Fibroblast of skin of left biceps (primary cell): Measurements from ENCODE around the gene ANXA10.
"Not testable (repeated sequence)": the region's sequence is repeated elsewhere in the genome, so short reads cannot be mapped to it uniquely, and the experiment has no call there.

Experiments used
- DNase-seq, 2 experiments: peaks; one replicate each; pipeline ENCODE4 v3.0.0-alpha.2; 2013; ENCODE audit warnings: low read depth in 2 of 2

Gene ANXA10

DNA sequence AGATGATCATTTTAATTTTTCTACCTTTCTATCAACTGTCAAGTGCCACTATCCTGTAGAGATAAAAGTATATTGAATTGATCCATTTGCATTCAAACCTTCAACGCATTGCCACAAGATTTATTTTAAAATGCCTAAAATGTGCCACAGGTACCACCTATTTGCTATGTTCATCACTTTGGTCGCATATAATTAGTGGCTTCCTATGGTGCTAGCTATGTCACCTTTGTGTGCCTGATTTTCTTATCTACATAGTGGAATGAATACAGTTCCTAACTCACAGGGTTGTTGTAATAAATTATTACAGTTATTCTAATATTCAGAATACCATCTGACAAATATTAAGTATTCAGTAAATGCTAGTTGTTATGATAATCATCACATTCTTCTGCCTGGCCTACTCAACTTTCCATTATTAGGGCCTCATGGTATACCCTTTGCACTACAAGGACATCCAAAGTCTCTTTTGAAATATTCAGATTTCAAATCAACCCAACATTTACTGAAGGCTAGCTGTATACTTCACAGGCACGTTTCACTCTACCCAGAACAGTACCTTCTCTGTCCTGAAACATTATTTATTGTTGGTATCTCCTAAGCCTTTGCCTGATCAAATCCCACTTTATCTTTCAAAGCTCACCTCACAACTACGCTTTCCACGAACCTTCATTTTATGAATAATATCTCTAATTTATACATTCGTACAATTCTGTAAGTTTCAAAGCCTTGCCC, 62.4 kb downstream of the ANXA10 start:
- no peak for DNase-seq

DNA sequence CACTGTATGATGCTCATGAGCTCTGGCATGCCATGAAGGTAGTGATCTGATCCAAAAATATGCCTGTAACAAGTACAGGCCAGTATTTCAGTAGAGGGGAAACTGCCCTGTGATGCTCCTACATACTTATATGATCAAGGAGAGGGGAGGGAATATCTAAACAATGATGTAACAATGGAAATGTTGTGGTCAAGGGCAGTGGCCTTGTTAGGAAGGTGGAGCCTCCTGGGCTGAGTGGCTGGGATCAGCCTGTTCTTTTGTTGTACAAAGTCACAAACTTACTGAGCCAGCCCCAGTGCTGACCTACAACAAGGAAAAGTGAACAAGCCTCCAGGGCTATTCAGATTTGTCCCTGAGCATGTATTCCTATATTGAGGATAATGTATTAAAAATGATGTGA, 70.3 kb downstream of the ANXA10 start:
- DNase-seq = no peak

DNA sequence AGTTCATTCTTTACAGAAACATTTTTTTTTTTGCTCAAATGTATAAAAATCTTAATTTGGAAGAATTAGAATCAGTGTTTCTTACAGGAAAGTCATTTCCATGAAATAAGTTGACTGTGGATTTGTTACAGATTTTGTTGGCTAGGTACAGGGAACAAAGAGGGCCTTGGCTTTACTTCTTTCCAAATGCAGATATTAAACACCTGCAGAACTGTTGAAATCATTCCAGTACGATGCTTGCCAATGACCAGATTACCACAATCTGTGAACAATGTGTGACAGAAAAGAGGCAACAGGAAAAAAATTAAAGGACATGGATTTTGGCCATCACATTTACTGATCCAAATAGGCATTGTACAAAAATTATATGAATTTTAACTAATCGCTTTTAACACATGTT, 70.8 kb downstream of the ANXA10 start:
- no peak for DNase-seq

DNA sequence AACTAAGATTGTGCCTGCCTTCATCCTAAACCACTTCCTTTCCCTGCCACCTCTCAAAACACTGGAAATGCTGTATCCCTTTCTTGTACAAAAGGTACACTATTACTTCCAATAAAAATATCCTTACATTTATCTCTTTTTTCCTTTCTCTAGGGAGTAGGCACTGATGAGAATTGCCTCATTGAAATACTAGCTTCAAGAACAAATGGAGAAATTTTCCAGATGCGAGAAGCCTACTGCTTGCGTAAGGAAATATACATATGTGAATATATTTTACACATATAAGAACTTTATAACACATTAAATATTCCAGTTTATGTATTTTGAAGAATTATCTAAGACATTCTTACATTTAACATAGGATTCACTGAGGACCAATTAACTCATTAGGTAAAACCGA, 71.7 kb downstream of the ANXA10 start:
- no peak for DNase-seq

DNA sequence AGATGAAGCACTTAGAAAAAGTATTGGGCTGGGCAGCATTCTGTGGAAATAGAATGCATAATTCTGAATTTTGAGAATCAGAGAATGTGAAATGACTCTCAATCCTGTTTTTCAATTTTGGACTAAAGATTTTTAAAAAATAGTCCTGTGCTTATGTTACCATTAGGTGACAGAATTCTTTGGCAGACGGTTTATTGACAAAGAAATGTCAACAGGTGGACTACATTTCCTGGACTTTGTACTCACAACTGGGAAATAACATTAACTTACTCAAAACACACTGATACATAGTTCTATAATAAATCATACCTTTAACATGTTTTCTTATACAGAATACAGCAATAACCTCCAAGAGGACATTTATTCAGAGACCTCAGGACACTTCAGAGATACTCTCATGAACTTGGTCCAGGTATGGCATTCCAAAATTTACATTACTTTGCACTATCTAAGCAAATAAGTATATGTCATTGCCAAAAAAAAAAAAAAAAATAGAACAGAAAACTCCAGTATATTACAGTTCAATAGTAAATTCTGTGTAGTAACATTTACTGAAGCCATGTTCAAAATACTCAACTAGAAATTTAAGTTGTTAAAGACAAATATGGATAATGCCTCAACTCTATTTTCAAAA, 72.7 kb downstream of the ANXA10 start:
- DNase-seq = no peak

DNA sequence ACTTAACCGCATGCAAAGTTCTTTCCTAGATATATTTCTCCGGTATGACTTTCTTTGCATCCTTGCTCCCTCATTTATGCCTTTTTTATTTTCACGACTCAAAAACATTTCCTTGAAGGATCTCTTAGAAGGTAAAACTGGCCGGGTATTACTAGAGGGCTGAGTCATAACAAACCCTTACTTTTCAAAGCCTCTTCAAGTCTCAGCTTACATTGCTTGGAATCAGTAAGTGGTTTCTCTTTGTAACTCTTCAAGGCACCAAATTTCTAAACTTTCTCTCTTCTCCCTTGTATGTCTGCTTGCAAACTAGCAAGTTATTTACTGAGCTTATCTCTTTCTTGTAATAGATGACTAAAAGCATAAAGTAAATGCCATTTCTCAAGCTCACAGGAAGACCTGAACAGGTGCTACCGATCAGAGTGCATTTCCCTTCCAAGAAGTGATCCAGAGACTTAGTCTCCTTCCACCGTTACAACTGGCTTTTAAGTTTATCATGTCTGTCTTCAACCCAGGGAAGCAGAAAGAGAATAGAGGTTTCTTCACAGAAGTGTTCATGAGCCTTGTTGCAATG, 75.5 kb downstream of the ANXA10 start:
- no peak for DNase-seq

DNA sequence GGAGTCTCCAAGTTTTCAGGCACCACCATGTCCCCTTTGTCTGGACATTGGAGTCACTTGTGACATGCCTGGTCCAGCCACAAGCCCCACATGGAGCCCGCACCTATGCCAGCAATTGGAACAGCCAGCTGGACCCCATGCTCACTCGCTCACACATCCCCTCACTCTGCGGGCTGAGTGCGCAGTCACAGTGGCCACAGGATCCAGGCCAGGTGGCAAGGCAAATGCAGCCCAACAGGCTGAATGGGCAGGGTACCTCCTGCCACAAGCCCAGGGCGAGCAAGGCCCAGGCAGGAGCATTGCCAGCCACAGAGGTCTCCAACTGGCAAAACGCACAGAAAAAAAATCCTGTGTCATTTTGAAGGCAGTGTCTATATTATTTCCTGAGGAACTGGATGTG, 82.0 kb downstream of the ANXA10 start:
- no peak for DNase-seq

DNA sequence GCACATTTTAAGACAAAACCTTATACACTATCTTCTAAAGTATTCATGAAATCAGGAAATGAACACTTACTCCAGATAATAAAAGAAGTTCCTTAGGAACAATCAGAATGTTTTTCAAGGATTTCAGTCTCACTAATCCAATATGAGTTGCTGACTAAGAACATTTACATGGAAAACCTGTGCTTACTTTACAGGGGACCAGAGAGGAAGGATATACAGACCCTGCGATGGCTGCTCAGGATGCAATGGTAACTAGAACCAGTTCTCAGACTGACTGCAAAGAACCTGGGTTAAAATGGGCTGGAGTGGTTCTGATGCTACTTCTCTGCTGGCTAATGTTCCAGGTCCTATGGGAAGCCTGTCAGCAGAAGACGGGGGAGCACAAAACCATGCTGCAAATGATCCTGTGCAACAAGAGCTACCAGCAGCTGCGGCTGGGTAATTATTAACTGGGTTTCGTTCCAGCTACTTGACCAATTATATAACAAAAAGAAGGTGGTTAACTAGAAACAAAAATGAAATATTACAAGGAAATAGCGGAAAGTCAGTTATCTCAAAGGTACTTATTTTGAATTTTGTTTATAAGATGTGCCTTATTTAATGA, 85.3 kb downstream of the ANXA10 start:
- DNase-seq = no peak

DNA sequence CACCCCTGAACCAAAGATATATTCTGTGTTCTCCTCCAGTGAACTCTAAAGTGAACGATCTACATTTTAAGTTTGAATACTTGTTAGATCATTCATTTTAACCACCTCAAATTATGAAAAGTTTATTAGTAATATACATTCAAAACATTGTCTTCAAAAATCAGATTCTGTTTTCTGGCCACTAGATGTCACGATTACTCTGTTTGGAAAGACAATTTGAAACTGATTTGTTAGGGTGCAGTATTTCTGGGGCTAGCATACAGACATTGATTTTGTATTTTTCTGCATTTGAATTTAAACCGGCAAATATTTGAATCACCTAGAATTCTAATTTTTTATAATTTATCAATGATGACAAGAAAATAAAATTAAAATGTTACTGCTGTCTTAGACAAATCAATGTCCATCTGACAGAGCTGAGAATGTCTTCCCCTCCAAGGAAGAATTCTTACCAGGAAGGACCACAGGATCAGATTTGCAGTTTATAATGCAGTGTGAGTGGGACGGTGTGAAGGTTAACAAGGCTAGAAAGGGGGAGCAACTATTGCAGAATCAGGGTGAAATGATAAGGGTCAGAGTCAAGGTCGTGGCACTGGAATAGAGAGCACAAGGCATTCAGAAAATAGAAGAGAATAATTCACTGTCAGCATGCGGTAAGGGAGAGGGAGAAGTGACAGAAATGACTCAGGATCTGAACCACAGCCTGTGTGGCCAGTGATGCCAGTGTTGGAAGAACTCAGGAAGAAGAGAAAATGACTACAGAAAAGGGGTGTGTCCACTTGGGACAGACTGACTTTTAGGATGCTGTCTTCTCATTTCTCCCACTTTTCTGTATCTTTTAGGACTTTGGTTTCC, 91.6 kb downstream of the ANXA10 start:
- DNase-seq = peak in 1 of 2 experiments; percentile 23

DNA sequence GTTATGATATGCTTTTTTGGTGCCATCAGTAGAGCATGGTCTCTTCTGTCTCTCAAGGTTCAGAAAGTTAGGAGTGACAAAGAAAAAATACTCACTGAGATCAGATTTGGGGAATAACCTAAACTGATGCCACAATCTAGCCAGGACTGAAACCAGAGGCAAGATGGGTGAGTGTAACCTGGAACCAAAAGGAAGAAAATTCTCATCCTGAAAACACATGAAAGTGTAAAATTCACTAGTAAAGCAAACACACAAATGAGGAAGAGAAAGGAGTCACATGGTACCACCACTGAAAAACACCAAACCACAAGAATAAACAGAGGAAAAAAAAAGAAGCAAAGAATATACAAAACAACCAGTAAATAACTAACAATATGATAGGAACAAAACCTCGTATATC, 96.4 kb downstream of the ANXA10 start:
- DNase-seq = no peak

DNA sequence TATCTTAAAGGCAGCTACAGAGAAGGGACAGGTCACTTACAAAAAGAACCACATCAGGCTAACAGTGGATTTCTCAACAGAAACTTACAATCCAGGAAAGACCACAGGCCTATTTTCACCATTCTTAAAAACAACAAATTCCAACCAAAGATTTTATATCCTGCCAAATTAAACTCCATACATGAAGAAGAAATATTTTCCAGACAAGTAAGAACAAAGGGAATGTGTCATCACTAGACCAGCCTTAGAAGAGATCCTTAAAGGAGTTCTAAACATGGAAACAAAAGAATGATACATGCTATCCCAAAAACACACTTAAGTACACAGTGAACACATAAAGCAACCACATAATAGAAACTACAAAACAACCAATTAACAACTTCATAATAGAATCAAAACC, 105.6 kb downstream of the ANXA10 start:
- DNase-seq = peak in 1 of 2 experiments; percentile 6

DNA sequence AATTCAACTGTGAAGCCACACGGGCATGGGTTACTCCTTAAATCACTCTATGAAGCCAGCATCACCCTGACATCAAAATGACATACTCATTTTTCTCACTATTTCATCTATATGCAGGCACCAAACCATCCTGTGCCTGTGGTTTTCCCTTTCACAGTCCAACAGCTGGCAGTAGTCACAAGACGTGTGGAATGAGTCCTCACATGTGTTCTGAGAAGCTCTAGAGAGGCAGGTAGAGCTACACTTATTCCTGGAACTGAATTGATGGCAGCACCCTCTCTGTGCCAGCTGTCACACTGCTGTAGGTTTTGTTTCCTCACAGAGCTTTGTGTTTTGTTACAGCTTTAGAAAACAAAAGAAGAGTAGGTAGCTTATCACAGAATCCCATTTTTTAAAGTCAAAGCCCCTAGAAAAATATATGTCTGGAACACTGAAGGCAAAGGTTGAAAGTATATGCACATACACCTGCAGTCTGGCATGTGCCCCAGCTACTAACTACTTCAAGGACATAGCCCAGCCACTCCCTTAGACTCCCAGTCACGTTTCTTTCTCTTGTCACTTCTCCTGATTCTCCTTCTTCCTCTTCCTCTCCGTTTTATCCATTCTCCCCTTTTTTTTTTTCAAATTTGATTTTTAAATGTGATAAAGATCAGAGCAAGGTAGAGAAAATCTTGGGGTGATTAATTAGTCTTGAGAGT, 107.1 kb downstream of the ANXA10 start:
- no peak for DNase-seq

DNA sequence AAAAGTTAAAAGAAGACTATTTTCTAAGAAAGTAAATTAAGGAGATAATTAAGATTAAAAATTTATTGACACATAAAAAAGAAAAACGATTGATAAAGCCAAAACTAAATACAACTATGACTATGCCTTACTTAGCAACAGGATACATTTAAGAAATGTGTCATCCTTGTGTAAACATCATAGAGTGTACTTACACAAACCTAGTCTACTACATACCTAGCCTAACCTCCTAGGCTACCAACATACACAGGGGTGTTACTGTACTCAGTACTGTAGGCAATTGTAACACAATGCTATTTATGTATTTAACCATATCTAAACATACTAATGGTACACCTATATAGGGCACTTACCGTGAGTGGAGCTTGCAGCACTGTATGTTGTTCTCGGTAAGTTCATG, 108.3 kb downstream of the ANXA10 start:
- no peak for DNase-seq

DNA sequence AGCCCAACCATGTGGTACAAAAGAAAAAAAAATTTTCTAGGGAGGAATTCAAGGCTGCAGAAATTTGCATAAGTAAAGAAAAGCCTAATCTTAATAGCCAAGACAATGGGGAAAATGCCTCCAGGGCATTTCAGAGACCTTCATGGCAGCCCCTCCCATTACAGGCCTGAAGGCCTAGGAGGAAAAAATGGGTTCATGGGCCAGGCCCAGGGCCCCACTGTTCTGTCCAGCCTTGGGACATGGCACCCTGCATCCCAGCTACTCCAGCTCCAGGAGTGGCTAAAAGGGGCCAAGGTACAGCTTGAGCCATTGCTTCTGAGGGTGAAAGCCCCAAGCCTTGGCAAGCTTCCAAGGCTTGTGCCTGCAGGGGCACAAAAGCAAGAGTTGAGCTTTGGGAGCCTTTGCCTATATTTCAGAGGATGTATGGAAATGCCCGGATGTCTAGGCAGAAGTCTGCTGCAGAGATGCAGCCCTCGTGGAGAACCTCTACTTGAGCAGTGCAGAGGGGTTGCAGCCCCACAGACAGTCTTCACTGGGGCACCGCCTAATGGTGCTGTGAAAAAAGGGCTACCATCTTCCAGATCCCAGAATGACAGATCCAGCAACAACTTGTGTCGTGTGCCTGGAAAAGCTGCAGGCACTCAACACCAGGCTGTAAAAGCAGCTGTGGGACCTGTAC, 111.0 kb downstream of the ANXA10 start:
- DNase-seq = no peak

DNA sequence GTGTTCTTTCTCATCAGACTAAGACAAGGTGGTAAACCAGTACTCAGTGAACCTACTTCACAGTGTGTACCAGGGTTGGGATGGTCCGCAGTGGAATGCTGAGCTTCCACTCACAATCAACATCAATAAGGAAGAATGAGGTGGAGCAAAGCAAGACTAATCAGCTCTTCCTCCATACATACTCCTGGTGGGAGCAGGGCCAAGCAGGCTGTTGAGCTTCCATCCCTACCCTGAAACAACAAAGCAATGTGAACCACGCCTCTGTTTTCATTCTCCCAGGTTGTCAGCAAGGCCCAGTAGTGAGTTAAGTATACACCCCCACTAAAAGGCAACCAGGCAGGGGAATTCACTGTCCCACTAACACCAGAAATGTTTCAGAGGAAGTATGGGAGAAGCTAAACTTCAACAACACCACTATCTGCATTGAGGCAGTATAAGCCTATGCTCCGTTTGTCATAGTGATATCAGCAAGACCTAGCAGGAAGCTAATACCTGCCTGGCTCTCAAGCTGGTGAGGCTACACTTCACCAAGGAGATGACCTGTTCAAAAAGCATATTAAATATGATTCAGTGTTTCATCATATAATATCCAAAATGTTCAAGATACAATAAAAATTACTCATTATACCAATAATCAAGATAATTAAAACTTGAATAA, 116.7 kb downstream of the ANXA10 start:
- DNase-seq = no peak

DNA sequence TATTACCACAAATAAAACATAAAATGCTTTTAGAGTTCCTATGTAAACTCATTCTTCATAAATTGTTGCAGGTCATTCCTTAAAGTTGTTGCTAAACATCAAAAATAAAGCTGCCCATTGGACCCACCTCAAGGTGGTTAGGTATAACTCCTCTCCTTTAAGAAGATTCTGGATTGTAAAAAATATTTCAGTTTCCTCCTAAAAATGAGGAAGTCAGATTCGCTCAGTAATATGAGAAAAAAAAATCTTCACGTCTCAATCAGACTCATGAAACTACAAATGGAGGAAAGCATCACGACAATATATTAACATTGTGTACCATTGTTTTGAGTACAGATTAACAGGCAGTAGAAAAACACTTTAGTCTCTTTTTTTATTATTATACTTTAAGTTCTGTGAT, 120.3 kb downstream of the ANXA10 start:
- no peak for DNase-seq

DNA sequence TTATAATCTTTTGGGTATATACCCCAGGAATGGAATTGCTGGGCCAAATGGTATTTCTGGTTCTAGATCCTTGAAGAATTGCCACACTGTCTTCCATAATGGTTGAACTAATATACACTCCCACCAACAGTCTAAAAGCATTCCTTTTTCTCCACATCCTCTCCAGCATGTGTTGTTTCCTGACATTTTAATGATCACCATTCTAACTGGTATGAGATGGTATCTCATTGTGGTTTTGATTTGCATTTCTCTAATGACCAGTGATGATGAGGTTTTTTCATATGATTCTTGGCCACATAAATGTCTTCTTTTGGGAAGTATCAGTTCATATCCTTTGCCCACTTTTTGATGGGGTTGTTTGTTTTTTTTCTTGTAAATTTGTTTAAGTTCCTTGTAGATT, 121.2 kb downstream of the ANXA10 start:
- DNase-seq = not testable (repeated sequence)

DNA sequence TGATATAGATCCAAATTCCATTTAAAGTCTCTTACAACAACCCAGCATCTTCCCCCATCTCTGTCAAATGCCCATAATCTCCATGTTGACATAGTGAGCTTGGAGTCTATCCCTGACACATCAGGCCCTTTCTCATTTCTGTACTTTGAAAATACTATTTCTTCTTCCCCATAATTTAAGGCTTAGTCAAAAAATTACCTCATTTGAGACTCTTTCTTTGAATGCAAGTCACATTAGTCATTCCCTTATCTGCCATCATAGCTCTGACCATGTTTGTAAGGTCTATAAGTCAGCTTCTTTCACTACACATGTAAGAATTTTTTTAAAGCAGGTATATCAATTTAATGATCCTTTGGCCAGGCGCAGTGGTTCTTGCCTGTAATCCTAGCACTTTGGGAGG, 126.3 kb downstream of the ANXA10 start:
- DNase-seq = peak; percentile 6 to 13

DNA sequence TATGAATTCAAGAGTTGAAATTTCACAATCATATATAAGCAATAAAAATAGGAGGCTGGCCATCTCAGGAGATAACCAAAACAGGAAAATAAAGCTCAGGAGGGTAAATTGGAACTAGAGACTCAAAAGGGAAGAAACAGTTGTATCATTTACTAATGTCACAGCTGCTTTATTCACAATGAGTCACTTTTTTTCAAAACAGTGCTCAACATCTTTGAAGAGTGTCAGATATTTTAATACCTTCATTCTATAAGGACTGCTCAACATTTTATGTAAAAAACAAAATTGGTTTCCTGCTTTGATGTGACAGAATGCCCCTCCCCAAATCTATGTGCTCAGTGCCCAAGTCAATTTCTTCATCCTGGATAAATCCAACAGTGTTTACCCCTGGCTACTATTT, 128.6 kb downstream of the ANXA10 start:
- DNase-seq = no peak

DNA sequence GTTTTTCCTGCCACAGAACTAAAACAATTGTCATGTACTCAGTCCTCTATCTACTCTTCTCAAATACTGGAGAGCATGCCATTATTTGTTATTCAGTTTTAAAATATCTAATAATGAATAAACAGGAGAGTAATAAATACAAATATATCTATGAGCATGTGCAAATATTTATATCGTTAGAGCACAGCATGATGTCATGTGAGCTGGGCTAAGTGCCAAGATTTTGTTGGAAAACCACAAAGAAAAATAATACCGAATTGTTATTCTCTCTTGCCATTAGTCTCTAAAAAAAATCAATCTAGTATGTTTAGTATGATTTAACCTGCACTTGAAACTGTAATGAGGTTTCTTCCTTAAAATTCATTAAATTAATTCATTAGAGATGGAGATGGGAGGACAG, 129.0 kb downstream of the ANXA10 start:
- peak; percentile 43 to 50 for DNase-seq
